GM19238 (cell line): ENCODE data around the gene FAM120C.

ENCODE experiments used
- DNase-seq: peaks from one replicate; pipeline ENCODE4 v3.0.0; 2011; ENCODE audit warnings: low spot score; ENCODE audit not compliant: insufficient read length

FAM120C gene

GRCh38 chrX:54171091-54171490 lies 12.0 kb downstream of the FAM120C start:
- DNase-seq = no peak

GRCh38 chrX:54166915-54167314 lies 16.1 kb downstream of the FAM120C start:
- DNase-seq = no peak

GRCh38 chrX:54157561-54157960 lies 25.5 kb downstream of the FAM120C start:
- no peak for DNase-seq

- no peak for DNase-seq
Measured at GRCh38 chrX:54134269-54134668, 48.8 kb downstream of the FAM120C start.

GRCh38 chrX:54116391-54116790 lies 66.7 kb downstream of the FAM120C start:
- DNase-seq = no peak

GRCh38 chrX:54093571-54093970 lies 89.5 kb downstream of the FAM120C start:
- DNase-seq = no peak

GRCh38 chrX:54093159-54093558 lies 89.9 kb downstream of the FAM120C start:
- no peak for DNase-seq

GRCh38 chrX:54090880-54091279 lies 92.2 kb downstream of the FAM120C start:
- DNase-seq = no peak

GRCh38 chrX:54089191-54089590 lies 93.9 kb downstream of the FAM120C start:
- DNase-seq = no peak

- no peak for DNase-seq
Measured at GRCh38 chrX:54087661-54088060, 95.4 kb downstream of the FAM120C start.

GRCh38 chrX:54085666-54086065 lies 97.4 kb downstream of the FAM120C start:
- no peak for DNase-seq

GRCh38 chrX:54076903-54077302 lies 106.2 kb downstream of the FAM120C start:
- no peak for DNase-seq

- DNase-seq = no peak
Measured at GRCh38 chrX:54074826-54075225, 108.2 kb downstream of the FAM120C start.

- DNase-seq = no peak
Measured at GRCh38 chrX:54067766-54068165, 115.3 kb downstream of the FAM120C start.

- DNase-seq = no peak
Measured at GRCh38 chrX:54066841-54067240, 116.2 kb downstream of the FAM120C start.

GRCh38 chrX:54064564-54064963 lies 118.5 kb downstream of the FAM120C start:
- DNase-seq = no peak

GRCh38 chrX:54063361-54063760 lies 119.7 kb downstream of the FAM120C start:
- no peak for DNase-seq

GRCh38 chrX:54049801-54050200 lies 133.3 kb downstream of the FAM120C start:
- no peak for DNase-seq

- DNase-seq = no peak
Measured at GRCh38 chrX:54048412-54048811, 134.6 kb downstream of the FAM120C start.

GRCh38 chrX:54045563-54046228 lies 137.4 kb downstream of the FAM120C start:
- no peak for DNase-seq

GRCh38 chrX:54044877-54045338 lies 138.1 kb downstream of the FAM120C start:
- DNase-seq = no peak

GRCh38 chrX:54044126-54044876 lies 138.8 kb downstream of the FAM120C start, which contains the start of gene PHF8:
PHF8 (minus strand) TSS chrX:54044473; CDS start chrX:54042728, 1,745 bp downstream.
- peak; percentile 63 for DNase-seq
